ENCODE measurements around the gene MAPK8IP3.

MAPK8IP3 gene

DNA sequence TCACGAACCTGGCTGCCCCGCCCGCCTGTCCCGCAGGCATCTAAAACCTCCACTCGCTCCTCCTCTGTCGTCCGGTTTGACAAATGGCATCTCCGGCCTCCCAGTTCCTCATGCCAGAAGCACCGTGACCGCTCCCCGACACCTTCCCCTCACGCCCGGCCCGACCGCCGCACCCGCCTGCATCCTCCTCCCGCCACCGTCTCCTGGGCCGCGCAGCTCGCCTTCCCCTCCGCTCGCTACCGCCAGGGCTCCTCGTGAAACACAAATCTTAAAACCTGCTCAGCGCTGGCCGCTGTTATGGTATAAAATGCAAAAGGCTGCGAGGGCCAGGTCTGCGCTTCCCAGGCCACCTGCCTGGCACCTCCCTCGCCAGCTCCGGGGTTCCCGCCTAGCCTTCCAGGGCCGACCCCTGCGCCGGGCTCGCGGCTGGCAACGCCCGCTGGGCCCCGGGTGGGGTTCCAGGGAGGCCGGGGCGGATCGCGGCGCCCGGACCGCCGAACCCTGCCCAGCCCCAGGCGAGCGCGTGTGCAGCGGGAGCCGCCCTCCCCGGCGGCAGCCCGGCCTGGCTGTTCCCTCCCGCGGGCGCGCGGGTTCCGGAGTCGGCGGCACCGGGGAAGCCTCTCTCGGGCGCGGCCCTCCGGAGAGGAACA, 75.9 kb downstream of the MAPK8IP3 start:
- H3K4me3 ChIP-seq (ENCODE audit: low read depth, low read length): peak overlapping the region; percentile 84
- peak; percentile 42 for DNase-seq (ENCODE audit: low read depth)
- TF ChIP-seq, protein P1, sequence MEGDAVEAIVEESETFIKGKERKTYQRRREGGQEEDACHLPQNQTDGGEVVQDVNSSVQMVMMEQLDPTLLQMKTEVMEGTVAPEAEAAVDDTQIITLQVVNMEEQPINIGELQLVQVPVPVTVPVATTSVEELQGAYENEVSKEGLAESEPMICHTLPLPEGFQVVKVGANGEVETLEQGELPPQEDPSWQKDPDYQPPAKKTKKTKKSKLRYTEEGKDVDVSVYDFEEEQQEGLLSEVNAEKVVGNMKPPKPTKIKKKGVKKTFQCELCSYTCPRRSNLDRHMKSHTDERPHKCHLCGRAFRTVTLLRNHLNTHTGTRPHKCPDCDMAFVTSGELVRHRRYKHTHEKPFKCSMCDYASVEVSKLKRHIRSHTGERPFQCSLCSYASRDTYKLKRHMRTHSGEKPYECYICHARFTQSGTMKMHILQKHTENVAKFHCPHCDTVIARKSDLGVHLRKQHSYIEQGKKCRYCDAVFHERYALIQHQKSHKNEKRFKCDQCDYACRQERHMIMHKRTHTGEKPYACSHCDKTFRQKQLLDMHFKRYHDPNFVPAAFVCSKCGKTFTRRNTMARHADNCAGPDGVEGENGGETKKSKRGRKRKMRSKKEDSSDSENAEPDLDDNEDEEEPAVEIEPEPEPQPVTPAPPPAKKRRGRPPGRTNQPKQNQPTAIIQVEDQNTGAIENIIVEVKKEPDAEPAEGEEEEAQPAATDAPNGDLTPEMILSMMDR (IDR thresholded peaks at IDR 0.05; ENCODE audit: insufficient read depth, low read depth, low read length, missing control alignments): peak; percentile 10

- peak; percentile 100 for DNase-seq (ENCODE audit: low read depth)
- H3K4me3 ChIP-seq (ENCODE audit: low read depth, low read length): peak within 1 kb of the TSS; percentile 84
- TF ChIP-seq, protein P1 (IDR thresholded peaks at IDR 0.05; ENCODE audit: insufficient read depth, low read depth, low read length, missing control alignments): no peak
Measured at GRCh38 chr16:1782408-1783264, 76.6 kb downstream of the MAPK8IP3 start, which contains the start of the genes NUBP2 and SPSB3. Gene NUBP2 (plus strand): TSS chr16:1782960. CDS start chr16:1783021, 61 bp downstream. Gene SPSB3 (minus strand): TSS chr16:1782571. CDS start chr16:1781483, 1,088 bp downstream.

- TF ChIP-seq, protein P1 (IDR thresholded peaks at IDR 0.05; ENCODE audit: insufficient read depth, low read depth, low read length, missing control alignments): no peak
- no peak for DNase-seq (ENCODE audit: low read depth)
Measured at GRCh38 chr16:1784977-1785845, 79.2 kb downstream of the MAPK8IP3 start.

DNA sequence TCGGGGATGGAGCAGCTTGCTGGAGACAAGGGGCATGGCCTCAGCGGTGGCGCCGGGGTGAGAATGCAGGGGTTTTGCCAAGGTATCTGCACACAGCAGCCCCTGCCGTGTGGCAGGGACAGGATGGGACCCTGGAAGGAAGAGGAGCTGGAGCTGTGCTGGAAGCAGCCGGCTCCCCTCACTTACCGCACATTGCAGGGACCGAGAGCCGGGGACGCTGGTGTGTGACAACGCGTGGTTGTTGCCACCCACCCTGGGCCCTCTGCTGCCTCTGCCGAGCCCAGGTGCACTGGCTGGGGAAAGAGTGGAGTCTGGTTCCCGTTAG, 79.8 kb downstream of the MAPK8IP3 start:
- TF ChIP-seq, protein P1 (IDR thresholded peaks at IDR 0.05; ENCODE audit: insufficient read depth, low read depth, low read length, missing control alignments): no peak
- DNase-seq (ENCODE audit: low read depth): no peak
- no peak overlapping the region for H3K4me3 ChIP-seq (ENCODE audit: low read depth, low read length)

More at GRCh38 chr16:1784977-1785845, 79.2 kb downstream of the MAPK8IP3 start:
- no peak overlapping the region for H3K4me3 ChIP-seq (ENCODE audit: low read depth, low read length)

GRCh38 chr16:1786242-1787055, 80.5 kb downstream of the MAPK8IP3 start:
- TF ChIP-seq, protein P1 (IDR thresholded peaks at IDR 0.05; ENCODE audit: insufficient read depth, low read depth, low read length, missing control alignments): no peak
- no peak for DNase-seq (ENCODE audit: low read depth)
- no peak overlapping the region for H3K4me3 ChIP-seq (ENCODE audit: low read depth, low read length)

- no peak for DNase-seq (ENCODE audit: low read depth)
- TF ChIP-seq, protein P1 (IDR thresholded peaks at IDR 0.05; ENCODE audit: insufficient read depth, low read depth, low read length, missing control alignments): no peak
- H3K4me3 ChIP-seq (ENCODE audit: low read depth, low read length): no peak overlapping the region
Measured at GRCh38 chr16:1787056-1787321, 81.0 kb downstream of the MAPK8IP3 start.
